ENCODE data around the gene GFPT2. TPM values are rescaled to one million over a fixed set of nuclear protein-coding genes. Genes with fewer than 3 reads are reported as not detected.

Gene GFPT2
- total RNA-seq: not detected

GRCh38 chr5:180353048-180353979, at the start of gene GFPT2:
Gene GFPT2, minus strand, starts transcription at chr5:180353336. Its CDS starts 119 bp downstream, at chr5:180353217.

GRCh38 chr5:180291943-180292831, 60.9 kb downstream of the GFPT2 start, which contains the start of gene MAPK9:
Gene MAPK9, minus strand, starts transcription at chr5:180292083. Its CDS starts 11,522 bp downstream, at chr5:180280561.

Other genes with a start within 250 kb of the GFPT2 start
- gene RASGEF1C, start 144.1 kb downstream of the GFPT2 start, total RNA-seq: not detected
- 10 to 100 TPM; 38.5 to 43.6 TPM for gene MAPK9, start 61.3 kb downstream of the GFPT2 start, total RNA-seq
- 10 to 100 TPM; 32.8 to 35.5 TPM for gene CNOT6, start 141.0 kb upstream of the GFPT2 start, total RNA-seq
- not detected for gene SCGB3A1, start 238.2 kb upstream of the GFPT2 start, total RNA-seq